ENCODE data around the gene TSHR. TPM values are rescaled to one million over a fixed set of nuclear protein-coding genes. Genes with fewer than 3 reads are reported as not detected.

Gene TSHR
- total and polyA plus RNA-seq, 2 of the 13 experiments (the other 11 are each of a cell fraction or from before 2014, with no cell fraction given) = not detected

DNA sequence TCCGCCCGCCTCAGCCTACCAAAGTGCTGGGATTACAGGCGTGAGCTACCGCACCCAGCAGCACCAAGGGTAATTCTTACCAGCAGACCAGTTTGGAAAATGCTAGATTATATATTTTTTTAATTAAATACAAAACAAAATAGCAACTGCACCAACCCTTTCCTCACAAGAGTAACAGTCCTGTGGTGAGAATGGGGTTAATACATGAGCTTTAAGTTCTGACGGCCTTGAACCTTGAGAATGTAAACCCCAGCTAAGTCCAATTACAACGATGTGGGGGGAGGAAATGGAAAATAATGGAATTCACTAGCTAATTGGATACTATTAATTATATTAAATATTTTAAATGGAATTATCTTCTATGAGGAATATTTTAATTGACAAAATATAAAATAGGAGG lies 183.0 kb downstream of the TSHR start:
- peaks cover 10% of the 10 kb centered on the region; the same call in 1 of the 2 replicates for H3K4me1 ChIP-seq (ENCODE audit: insufficient read depth, low read length)
- no peaks in the 10 kb centered on the region for H3K27me3 ChIP-seq (ENCODE audit: control insufficient read depth in 1 of 2, insufficient read depth in 2 of 2, low read length in 2 of 2)
- no peak overlapping the region for H2AFZ ChIP-seq (ENCODE audit: low read length)
- no peak for DNase-seq (ENCODE audit: low spot score)
- H3K79me2 ChIP-seq (ENCODE audit: insufficient read depth, low read length) = no peaks in the 10 kb centered on the region
- in situ Hi-C loops (cut with HindIII; ENCODE audit: extremely low pct_ligation_motif_present, low pct_unique_long_range_greater_than_20kb) (no loop called here), intact Hi-C loops (cut with micrococcal nuclease; ENCODE audit: unreplicated experiment) (no loop called here)
- H3K9ac ChIP-seq (ENCODE audit: insufficient read depth, low read depth, low read length) = no peak overlapping the region
- H3K9me3 ChIP-seq (ENCODE audit: low read length) = no peaks in the 10 kb centered on the region
- H3K4me2 ChIP-seq (ENCODE audit: low read depth, low read length) = no peak overlapping the region
- H3K4me3 ChIP-seq (replicated peaks in 1 of 3; ENCODE audit: insufficient read depth in 1 of 3, low read depth in 2 of 3, low read length in 3 of 3) = no peak overlapping the region
- no peak for ATAC-seq
- H3K36me3 ChIP-seq (replicated peaks in 1 of 2; ENCODE audit: control insufficient read depth in 1 of 2, insufficient read depth in 2 of 2, low read length in 2 of 2) = no peaks in the 10 kb centered on the region
- TF ChIP-seq RFXAP (CRISPR knock-in tag; IDR thresholded peaks at IDR 0.05; ENCODE audit: borderline replicate concordance) (no peak), ZNF652 (CRISPR knock-in tag; IDR thresholded peaks at IDR 0.05; ENCODE audit: borderline replicate concordance, low read depth) (peak; percentile 93), ZNF207 (IDR thresholded peaks at IDR 0.05; ENCODE audit: borderline replicate concordance) (no peak), HNF4A (CRISPR knock-in tag; IDR thresholded peaks at IDR 0.05) (peak; percentile 27; the same call in 1 of the 2 replicates)
- TF ChIP-seq, protein P1, sequence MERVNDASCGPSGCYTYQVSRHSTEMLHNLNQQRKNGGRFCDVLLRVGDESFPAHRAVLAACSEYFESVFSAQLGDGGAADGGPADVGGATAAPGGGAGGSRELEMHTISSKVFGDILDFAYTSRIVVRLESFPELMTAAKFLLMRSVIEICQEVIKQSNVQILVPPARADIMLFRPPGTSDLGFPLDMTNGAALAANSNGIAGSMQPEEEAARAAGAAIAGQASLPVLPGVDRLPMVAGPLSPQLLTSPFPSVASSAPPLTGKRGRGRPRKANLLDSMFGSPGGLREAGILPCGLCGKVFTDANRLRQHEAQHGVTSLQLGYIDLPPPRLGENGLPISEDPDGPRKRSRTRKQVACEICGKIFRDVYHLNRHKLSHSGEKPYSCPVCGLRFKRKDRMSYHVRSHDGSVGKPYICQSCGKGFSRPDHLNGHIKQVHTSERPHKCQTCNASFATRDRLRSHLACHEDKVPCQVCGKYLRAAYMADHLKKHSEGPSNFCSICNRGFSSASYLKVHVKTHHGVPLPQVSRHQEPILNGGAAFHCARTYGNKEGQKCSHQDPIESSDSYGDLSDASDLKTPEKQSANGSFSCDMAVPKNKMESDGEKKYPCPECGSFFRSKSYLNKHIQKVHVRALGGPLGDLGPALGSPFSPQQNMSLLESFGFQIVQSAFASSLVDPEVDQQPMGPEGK (CRISPR knock-in tag; IDR thresholded peaks at IDR 0.05) = 0 out of 2 replicates have a peak, but pooled peaks have one; percentile 19
- ChIA-PET CTCF (ENCODE audit: low intra/inter-chr PET ratio, low total read pairs) (no interaction called here), POLR2A (no interaction called here)
- no TSS peak for BruUV-seq (replicated peaks)
- H4K20me1 ChIP-seq (ENCODE audit: insufficient read depth, low read length) = no peaks in the 10 kb centered on the region
- H3K27ac ChIP-seq (ENCODE audit: extremely low read length, insufficient read depth, low read length) = no peak overlapping the region
- no peak for FAIRE-seq
- WGBS (ENCODE audit: low lambda C conversion rate) = 64% methylated on average over 6 of the region's 6 CpGs

DNA sequence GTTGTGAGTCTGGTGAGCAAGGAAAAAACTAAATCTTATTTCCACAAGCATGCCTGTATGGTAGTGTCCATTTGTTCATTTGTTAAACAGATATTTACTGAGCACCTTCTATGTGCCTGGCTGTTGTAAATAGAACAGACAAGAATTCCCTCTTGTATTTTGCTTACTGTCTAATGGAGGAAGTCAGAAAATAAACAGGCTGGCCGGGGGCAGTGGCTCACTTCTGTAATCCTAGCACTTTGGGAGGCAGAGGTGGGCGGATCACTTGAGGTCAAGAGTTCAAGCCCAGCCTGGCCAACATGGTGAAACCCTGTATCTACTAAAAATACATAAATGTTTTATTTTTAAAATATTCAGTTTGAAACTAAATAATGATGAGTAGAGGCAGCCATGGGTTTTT lies 186.0 kb downstream of the TSHR start:
- no peak for DNase-seq (ENCODE audit: low spot score)
- TF ChIP-seq, protein P2, sequence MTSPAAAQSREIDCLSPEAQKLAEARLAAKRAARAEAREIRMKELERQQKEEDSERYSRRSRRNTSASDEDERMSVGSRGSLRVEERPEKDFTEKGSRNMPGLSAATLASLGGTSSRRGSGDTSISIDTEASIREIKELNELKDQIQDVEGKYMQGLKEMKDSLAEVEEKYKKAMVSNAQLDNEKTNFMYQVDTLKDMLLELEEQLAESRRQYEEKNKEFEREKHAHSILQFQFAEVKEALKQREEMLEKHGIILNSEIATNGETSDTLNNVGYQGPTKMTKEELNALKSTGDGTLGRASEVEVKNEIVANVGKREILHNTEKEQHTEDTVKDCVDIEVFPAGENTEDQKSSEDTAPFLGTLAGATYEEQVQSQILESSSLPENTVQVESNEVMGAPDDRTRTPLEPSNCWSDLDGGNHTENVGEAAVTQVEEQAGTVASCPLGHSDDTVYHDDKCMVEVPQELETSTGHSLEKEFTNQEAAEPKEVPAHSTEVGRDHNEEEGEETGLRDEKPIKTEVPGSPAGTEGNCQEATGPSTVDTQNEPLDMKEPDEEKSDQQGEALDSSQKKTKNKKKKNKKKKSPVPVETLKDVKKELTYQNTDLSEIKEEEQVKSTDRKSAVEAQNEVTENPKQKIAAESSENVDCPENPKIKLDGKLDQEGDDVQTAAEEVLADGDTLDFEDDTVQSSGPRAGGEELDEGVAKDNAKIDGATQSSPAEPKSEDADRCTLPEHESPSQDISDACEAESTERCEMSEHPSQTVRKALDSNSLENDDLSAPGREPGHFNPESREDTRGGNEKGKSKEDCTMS (CRISPR knock-in tag; conservative IDR thresholded peaks at IDR 0.05) = no peak
- no peak for TF ChIP-seq RCOR2 (CRISPR knock-in tag; IDR thresholded peaks at IDR 0.05)
- TF ChIP-seq, protein P3, sequence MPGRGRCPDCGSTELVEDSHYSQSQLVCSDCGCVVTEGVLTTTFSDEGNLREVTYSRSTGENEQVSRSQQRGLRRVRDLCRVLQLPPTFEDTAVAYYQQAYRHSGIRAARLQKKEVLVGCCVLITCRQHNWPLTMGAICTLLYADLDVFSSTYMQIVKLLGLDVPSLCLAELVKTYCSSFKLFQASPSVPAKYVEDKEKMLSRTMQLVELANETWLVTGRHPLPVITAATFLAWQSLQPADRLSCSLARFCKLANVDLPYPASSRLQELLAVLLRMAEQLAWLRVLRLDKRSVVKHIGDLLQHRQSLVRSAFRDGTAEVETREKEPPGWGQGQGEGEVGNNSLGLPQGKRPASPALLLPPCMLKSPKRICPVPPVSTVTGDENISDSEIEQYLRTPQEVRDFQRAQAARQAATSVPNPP (CRISPR knock-in tag; IDR thresholded peaks at IDR 0.05) = no peak
- no peak for TF ChIP-seq ATAD3A (CRISPR knock-in tag; IDR thresholded peaks at IDR 0.05)
- TF ChIP-seq, protein P4, sequence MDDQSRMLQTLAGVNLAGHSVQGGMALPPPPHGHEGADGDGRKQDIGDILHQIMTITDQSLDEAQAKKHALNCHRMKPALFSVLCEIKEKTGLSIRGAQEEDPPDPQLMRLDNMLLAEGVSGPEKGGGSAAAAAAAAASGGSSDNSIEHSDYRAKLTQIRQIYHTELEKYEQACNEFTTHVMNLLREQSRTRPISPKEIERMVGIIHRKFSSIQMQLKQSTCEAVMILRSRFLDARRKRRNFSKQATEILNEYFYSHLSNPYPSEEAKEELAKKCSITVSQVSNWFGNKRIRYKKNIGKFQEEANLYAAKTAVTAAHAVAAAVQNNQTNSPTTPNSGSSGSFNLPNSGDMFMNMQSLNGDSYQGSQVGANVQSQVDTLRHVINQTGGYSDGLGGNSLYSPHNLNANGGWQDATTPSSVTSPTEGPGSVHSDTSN (CRISPR knock-in tag; IDR thresholded peaks at IDR 0.05; ENCODE audit: borderline replicate concordance) = no peak
- TF ChIP-seq FOXK1 (CRISPR knock-in tag; IDR thresholded peaks at IDR 0.05; ENCODE audit: borderline replicate concordance, low read depth) = no peak
- 41% methylated on average over 2 of the region's 2 CpGs for WGBS (ENCODE audit: low lambda C conversion rate)
- no peak overlapping the region for H2AFZ ChIP-seq (ENCODE audit: low read length)
- no peak overlapping the region for H3K27ac ChIP-seq (ENCODE audit: extremely low read length, insufficient read depth, low read length)
- no TSS peak for BruUV-seq (replicated peaks)
- intact Hi-C loops (cut with micrococcal nuclease; ENCODE audit: unreplicated experiment) (no loop called here), in situ Hi-C loops (cut with HindIII; ENCODE audit: extremely low pct_ligation_motif_present, low pct_unique_long_range_greater_than_20kb) (no loop called here)
- no peak overlapping the region for H3K4me2 ChIP-seq (ENCODE audit: low read depth, low read length)
- H3K79me2 ChIP-seq (ENCODE audit: insufficient read depth, low read length) = no peaks in the 10 kb centered on the region
- FAIRE-seq = no peak
- peaks cover 10% of the 10 kb centered on the region; the same call in 1 of the 2 replicates for H3K4me1 ChIP-seq (ENCODE audit: insufficient read depth, low read length)
- no peak overlapping the region for H3K9ac ChIP-seq (ENCODE audit: insufficient read depth, low read depth, low read length)
- ATAC-seq = no peak
- CTCF ChIA-PET (ENCODE audit: low intra/inter-chr PET ratio, low total read pairs) = no interaction called here
- H3K4me3 ChIP-seq (replicated peaks in 1 of 3; ENCODE audit: insufficient read depth in 1 of 3, low read depth in 2 of 3, low read length in 3 of 3) = no peak overlapping the region
- no peaks in the 10 kb centered on the region for H3K9me3 ChIP-seq (ENCODE audit: low read length)
- no peaks in the 10 kb centered on the region for H3K27me3 ChIP-seq (ENCODE audit: control insufficient read depth in 1 of 2, insufficient read depth in 2 of 2, low read length in 2 of 2)
- H3K36me3 ChIP-seq (replicated peaks in 1 of 2; ENCODE audit: control insufficient read depth in 1 of 2, insufficient read depth in 2 of 2, low read length in 2 of 2) = no peaks in the 10 kb centered on the region
- POLR2A ChIA-PET = no interaction called here
- H4K20me1 ChIP-seq (ENCODE audit: insufficient read depth, low read length) = no peaks in the 10 kb centered on the region

All from HepG2 (cell line).